GM18520 (cell line): ENCODE data around the gene FGF21.
"Not testable (repeated sequence)": the region's sequence is repeated elsewhere in the genome, so short reads cannot be mapped to it uniquely, and the experiment has no call there.

Experiments used
- ATAC-seq: cut with Tn5 transposase; IDR thresholded peaks from one replicate; pipeline ENCODE4 v1.9.1; 2021; ENCODE audit not compliant: unreplicated experiment

FGF21 gene

DNA sequence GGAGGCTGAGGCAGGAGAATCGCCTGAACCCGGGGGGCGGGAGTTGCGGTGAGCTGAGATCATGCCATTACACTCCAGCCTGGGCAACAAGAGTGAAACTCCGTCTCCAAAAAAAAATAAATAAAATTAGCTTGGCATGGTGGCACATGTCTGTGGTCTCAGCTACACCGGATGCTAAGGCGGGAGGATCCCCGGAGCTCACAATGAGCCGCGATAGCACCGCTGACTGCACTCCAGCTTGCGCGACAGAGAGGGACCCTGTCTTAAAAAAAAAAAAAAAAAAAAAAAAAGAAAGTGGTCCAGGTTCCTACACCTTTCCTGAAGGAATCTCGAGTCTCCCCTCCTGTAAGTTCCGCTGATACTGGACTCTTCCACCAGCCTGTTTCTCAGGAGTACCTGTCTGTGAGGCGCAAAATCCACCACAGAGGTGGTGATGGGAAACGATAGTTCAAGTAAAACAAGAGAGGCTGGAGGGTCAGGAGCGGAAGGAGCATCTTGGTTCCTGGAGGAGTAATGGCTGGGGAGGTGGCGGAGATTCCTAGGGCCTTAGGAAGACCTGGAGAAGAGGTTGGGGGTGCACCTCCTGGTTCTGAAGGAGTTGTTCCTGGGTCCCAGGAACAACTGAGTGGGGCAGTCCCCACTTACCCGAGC is 3.4 kb upstream of the FGF21 start:
- no peak for ATAC-seq

DNA sequence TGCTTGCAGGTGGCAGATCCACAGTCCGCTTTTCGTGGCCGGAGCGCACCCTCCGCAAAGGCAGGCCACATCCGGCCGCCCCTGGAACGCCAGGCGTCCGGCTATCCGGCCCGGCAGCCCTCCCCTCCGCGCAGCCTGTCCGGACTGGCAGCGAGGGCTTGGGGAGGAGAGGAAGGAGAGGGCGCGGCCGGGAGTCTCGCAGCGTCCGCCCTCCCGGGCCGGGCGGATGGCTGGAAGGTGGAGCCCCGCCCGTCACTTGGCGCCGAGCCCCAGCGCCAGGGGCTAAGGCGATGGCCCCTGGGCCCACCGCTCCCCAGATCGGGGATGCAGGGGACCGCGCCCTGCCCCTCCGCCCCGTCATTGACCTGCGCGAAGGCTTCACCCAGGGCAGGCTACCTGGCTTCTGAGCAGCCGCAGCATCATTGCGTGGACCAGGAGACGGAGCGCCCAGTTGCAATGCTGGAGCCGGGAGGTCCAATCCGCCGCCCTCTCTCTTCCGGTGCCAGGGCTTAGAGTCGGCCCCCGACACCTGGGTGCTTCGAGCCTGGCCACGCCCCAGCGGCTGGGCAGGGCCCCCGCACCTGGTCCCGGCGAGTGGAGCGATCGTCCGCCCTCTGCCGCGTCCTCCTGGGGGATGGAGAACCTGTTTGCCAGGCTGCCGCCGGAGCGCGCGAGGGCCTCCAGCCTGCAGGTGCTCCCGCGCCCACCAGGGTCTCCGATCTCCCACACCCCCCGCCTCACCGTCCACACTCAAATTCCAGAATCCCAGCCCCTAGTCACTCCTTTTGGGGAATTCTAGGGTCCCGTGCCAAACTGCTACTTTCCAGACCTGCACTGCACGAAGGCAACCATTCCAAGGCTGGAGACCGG is 2.6 kb upstream of the FGF21 start, which contains the start of gene FUT1:
TSS of gene FUT1 (minus strand) at position 146 of the 870 bp plus-strand sequence. CDS start 1,360 bp downstream, outside the sequence.
- ATAC-seq = no peak

DNA sequence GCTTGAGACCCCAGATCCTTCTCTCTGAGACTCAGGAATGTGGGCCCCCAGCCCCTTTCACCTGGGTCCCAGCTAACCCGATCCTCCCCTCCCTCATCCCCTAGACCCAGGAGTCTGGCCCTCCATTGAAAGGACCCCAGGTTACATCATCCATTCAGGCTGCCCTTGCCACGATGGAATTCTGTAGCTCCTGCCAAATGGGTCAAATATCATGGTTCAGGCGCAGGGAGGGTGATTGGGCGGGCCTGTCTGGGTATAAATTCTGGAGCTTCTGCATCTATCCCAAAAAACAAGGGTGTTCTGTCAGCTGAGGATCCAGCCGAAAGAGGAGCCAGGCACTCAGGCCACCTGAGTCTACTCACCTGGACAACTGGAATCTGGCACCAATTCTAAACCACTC is 463 bp downstream of the FGF21 start:
- ATAC-seq = no peak

DNA sequence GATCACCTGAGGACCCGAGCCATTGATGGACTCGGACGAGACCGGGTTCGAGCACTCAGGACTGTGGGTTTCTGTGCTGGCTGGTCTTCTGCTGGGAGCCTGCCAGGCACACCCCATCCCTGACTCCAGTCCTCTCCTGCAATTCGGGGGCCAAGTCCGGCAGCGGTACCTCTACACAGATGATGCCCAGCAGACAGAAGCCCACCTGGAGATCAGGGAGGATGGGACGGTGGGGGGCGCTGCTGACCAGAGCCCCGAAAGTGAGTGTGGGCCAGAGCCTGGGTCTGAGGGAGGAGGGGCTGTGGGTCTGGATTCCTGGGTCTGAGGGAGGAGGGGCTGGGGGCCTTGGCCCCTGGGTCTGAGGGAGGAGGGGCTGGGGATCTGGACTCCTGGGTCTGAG is 888 bp downstream of the FGF21 start:
- ATAC-seq = no peak

DNA sequence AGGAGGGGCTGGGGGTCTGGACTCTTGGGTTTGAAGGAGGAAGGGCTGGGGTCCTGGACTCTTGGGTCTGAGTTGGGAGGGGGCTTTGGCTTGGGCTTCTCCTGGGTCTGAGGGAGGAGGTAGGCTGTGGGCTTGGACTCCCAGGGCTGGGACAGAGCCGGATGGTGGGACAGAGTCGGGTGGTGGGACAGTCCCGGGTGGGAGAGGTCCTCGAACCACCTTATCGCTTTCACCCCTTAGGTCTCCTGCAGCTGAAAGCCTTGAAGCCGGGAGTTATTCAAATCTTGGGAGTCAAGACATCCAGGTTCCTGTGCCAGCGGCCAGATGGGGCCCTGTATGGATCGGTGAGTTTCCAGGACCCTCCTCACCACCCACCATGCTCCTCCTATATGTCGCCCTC is 1.4 kb downstream of the FGF21 start:
- no peak for ATAC-seq

DNA sequence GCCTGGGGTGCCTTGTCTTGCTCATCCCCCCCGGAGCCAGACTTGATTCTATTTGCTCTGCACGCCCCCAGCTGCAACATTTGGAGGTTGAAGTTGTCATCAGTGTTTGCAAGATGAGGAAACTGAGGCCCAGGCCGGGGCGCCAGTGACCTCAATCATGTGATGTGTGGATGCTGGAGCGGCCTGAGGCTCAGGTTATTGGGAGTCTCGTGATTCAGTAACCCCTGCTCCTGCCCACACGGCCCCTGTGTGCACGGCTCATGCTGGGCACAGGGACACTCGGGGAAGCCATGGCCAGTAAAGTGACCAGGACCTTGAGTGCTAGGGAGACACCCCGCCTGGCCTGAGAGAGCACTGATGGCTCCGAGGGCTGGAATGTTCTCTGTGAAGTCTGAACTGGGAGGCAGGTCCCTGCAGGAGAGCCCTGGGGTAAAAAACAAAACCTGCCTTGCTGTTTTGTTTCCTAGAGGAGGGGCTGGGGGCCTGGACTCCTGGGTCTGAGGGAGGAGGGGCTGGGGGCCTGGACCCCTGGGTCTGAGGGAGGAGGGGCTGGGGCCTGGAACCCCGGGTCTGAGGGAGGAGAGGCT is 1.9 kb downstream of the FGF21 start:
- no peak for ATAC-seq

DNA sequence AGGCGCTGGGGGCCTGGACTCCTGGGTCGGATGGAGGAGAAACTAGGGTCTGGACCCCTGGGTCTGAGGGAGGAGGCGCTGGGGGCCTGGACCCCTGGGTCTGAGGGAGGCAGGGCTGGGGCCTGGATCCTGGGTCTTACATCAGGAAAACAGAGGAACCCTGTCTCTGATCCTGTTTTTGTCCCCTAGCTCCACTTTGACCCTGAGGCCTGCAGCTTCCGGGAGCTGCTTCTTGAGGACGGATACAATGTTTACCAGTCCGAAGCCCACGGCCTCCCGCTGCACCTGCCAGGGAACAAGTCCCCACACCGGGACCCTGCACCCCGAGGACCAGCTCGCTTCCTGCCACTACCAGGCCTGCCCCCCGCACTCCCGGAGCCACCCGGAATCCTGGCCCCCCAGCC is 2.4 kb downstream of the FGF21 start:
- no peak for ATAC-seq

DNA sequence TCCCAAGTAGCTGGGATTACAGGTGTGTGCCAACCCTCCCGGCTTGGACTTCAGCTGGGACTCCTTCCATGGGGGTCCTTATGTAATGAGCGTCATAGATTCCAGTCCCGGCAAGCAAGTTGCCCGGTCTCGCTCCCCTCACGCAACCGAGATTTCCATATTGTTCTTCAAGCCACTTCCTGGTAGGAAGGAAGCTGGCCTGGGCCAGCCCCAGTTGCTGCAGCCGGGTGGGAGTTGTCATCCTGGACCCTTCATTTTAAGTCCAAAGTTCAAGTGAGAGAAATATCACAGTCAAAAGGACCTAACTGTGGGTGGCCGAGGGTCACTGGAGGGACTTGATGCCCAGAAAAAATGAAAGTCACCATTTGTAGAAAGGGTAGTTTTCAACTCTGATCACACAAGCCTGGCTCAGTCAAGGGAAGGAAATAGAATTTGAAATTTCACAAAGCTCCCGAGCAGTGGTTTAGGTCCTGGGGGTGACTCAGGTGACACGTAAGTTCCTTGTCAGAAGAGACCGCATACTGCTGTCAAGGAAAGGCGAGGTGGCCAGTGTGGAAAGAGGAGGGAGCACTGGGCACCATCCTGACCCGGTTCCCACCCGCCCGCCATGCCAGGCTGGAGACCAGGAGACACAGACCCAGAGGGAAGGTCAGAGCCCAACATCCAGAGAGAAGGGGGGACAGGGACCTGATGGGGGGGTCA is 5.3 kb downstream of the FGF21 start:
- no peak for ATAC-seq

DNA sequence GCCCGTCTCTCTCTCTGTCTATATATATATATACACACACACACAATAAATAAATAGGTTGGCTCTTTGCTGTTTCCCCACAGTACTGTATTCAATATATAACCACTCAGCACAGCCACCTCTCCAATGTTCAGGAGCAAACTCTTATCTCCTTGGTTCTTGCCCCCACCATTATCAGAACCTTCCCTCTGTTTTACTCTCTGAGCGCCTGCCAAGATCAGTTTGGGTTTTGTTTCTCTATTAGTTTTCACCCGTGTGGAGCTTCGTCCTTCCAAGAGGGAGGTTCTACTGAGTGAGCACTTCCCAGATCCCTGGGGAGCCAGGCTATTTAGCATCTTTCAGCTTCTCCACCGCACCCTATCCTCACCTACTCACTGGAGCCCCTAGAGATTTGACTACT is 10.5 kb downstream of the FGF21 start:
- not testable (repeated sequence) for ATAC-seq

DNA sequence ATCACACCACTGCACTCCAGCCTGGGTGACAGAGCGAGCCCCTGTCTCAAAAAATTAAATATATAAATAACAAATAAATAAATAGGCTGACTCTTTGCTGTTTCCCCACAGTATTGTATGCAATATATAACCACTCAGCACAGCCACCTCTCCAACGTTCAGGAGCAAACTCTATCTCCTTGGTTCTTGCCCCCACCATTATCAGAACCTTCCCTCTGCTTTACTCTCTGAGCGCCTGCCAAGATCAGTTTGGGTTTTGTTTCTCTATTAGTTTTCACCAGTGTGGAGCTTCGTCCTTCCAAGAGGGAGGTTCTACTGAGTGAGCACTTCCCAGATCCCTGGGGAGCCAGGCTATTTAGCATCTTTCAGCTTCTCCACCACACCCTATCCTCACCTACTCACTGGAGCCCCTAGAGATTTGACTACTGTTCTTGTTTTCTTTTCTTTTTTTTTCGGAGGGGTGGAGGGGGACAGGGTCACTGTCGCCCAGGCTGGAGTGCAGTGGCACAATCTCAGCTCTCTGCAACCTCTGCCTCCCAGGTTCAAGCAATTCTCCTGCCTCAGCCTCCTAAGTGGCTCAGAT is 12.9 kb downstream of the FGF21 start:
- not testable (repeated sequence) for ATAC-seq

DNA sequence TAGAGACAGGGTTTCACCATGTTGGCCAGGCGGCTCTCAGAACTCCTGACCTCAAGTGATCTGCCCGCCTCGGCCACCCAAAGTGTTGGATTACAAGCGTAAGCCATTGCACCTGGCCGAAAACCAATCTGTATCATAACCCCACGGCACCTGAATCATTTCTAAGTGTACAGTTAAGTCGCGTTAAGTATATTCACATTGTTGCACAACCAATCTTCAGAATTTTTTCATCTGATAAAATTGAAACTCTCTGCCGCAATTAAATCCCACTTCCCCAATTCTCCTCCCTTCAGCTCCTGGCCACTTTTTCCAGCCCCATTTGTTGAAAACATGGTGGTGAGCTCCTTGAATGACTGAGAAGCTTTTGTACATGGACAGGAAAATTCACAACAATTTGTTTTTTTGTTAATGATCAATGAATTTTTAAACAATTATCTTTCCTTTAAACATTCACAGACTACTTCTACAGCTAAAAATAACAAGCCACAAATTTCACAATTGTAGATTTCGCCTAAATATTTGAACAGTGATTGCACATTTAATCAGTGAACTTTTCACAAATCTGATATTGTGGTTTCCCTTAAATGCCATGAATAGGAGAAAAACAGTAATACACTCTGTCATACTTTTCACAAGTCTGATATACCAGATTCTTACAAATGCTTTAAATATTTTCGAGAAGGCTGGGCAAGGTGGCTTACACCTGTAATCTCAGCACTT is 13.8 kb downstream of the FGF21 start:
- no peak for ATAC-seq

DNA sequence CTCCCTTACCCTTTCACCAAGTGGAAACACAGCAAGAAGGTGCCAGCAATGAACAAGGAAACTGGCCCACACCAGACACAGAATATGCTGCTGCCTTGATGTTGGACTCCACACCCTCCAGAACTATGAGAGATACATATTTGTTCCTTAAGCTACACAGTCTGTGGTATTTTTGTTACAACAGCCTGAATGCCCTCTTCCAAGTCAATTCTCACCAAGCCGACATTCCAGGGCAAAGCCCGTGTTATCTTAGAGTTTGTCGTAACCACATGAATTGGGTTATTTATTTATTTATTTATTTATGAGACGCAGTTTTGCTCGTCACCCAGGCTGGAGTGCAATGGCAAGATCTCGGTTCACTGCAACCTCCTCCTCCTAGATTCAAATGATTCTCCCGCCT is 14.9 kb downstream of the FGF21 start:
- no peak for ATAC-seq

DNA sequence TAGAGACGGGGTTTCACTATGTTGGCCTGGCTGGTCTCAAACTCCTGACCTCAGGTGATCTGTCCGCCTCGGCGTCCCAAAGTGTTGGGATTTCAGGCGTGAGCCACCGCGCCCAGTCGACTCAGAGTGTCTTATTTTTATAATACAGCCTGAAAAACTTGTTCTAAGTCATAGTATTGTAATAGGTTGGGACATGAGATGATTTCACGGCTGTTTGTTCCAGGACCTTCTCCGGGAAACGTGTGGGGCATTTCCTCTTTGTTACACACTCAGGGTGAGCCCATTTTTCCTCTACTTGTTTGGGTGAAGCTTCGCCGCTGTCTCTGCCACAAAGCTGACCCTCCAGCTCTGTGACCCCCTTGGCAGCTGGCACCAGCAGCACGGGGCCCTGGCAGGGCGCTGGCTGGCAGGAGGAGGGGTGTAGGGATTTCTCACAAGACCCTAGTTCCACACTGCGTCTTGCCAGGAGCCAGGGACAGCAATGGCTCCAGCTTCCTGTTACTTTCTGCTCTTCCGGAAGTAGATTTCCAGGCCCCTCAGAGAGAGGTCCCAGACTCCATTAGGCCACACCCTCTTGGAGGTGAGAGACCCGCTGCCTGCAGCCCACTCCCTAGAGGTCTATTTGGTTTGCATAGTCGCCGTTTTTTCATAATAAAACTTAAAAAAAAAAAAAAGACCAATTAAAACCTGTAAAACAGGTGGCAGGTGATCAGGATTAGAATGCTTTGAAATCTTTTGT is 15.6 kb downstream of the FGF21 start:
- ATAC-seq = no peak

DNA sequence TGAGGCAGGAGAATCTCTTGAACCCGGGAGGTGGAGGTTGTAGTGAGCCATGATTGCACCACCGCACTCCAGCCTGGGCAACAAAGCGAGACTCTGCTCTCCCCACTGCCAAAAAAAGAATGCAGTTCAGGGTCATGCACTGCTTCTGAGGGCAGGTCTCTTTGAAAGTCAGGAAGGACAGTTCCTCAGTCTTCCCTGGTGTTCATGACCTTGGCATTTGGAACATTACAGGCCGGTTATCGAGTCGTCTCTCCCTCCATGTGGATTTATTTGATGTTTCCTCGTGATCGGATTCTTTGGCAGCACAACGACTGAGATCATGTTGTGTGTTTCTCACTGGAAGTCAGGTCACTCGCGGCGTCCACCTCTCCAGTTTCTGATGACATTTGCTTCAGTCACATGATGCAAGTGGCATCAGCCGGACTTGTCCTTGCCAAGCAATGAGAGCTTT is 17.2 kb downstream of the FGF21 start:
- no peak for ATAC-seq

DNA sequence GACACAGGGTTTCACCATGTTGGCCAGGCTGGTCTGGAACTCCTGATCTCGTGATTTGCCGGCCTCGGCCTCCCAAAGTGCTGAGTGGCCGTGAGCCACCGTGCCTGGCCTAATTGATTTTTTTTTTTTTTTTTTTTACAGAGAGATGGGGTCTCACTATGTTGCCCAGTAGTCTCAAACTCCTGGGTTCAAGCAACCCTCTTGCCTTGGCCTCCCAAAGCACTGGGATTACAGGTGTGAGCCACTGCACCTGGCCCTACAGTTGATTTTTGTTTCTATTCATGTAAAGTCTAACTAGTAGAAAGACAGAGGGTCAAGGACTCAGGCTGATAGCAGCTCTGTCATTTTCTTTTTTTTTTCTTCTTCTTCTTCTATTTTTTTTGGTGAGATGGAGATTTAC is 21.8 kb downstream of the FGF21 start:
- ATAC-seq = no peak

DNA sequence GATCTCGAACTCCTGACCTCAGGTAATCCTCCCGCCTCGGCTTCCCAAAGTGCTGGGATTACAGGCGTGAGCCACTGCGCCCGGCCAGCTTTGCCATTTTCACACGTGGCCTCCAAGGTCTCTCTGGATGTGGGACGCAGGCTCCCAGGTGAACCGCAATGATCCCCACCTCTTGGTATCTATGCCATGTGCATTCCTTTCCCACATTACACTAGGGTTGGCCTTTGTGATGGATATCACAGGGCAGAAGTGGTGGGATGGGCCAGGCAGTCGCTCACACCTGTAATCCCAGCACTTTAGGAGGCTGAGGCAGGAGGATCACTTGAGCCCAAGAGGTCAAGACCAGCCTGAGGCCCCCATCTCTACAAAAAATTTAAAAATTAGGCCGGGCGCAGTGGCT is 22.4 kb downstream of the FGF21 start:
- ATAC-seq = no peak

DNA sequence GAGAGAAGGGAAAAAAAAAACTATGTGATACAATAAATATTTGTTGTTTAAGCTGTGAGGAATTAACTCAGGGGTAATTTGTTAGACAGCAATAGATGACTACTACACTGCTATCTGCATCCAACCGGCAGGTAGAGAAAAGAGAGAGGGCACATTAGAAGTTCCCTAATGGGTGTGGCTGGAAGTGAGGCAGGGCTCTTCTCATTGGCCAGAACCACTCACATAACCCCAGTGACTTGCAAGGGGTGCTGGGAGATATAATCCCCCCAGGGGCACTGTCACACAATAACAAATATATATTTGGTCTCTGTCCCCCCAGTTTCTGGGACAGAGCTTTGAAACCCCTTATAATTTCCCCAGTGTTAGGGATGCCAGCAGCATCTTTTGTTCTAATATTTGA is 24.3 kb downstream of the FGF21 start:
- no peak for ATAC-seq

DNA sequence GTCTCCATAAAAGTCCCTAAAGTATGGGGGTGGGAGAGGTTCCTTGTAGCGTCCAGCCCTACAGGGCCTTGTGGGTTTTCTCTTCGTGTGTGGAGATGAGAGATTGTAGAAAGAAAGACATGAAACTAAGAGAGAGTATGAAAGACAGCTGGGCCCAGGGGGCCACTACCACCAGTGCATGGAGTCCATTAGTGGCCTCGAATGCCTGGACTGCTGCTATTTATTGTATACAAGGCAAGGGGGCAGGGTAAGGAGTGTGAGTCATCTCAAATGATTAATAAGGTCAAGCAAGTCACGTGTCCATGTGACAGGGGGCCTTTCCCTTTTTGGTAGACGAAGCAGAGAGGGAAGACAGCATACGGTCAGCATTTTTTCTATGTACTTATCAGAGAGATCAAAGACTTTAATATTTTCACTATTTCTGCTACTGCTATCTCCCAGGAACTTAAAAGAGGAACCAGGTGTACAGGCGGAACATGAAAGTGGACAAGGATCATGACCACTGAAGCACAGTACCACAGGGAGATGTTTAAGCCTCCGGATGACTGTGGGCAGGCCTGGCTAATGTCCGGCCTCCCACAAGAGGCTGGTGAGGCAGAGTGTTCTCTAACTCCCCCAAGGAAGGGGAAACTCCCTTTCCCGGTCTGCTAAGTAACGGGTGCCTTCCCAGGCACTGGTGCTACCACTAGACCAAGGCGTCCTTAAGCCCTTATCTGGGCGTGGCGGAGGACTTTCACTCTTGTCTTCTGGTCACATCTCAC is 25.5 kb downstream of the FGF21 start:
- no peak for ATAC-seq

DNA sequence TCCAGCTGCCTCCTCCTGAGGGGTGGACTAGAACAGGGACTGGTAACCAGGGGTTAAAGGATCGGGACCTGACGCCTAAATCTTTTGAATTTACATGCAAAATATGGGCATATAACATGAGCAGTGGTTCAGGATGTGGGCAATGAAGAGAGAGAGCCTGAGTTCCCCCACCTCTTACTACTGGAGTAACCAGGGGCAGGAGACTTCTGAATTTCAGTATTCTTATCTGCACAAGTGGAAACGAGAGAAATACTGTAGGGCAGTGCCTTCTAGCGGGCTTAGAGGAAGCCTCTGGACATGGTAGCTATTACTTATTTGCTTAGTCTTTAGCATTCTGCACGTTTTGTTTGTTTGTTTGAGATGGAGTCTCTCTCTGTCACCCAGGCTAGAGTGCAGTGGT is 29.2 kb downstream of the FGF21 start:
- ATAC-seq = no peak
